H1 (cell line): ENCODE data around the gene RESP18. TPM values are rescaled to one million over a fixed set of nuclear protein-coding genes. Genes with fewer than 3 reads are reported as not detected.

Experiments used
- BCL11A ChIP-seq, 2 experiments: IDR thresholded peaks; one replicate each; pipeline ENCODE4 v1.6.1; 2011; ENCODE audit warnings: low read depth in 2 of 2, low read length in 2 of 2, mild to moderate bottlenecking in 2 of 2
- NANOG ChIP-seq: IDR thresholded peaks from 2 replicates; pipeline ENCODE4 v1.6.1; 2011; ENCODE audit warnings: low read length, low read depth, mild to moderate bottlenecking, inconsistent platforms; ENCODE audit not compliant: insufficient read depth, poor library complexity, severe bottlenecking
- RFX5 ChIP-seq: IDR thresholded peaks from 2 replicates; pipeline ENCODE4 v1.6.1; 2011; ENCODE audit warnings: low read depth, low read length, improper control_type of control experiment, borderline replicate concordance
- SP1 ChIP-seq: IDR thresholded peaks from 2 replicates; pipeline ENCODE4 v1.6.1; 2011; ENCODE audit warnings: low read depth, low read length
- TCF12 ChIP-seq: IDR thresholded peaks from 2 replicates; pipeline ENCODE4 v1.6.1; 2011; ENCODE audit warnings: low read depth, mild to moderate bottlenecking, low read length
- polyA plus RNA-seq, 7 experiments: library from polyadenylated mRNA; depleted of rRNA in 3 of 7; stranded (reverse) in 5 of 7; unstranded in 2 of 7; fragments of >200 nt in 5 of 7; fragments of 200-250 nt in 2 of 7; gene quantifications; 1 replicate in 5 of 7; 2 replicates in 1 of 7; 4 replicates in 1 of 7; pipeline versions ENCODE4 v1.2.1 to v1.2.3, GENCODE V29; 2011 to 2013; ENCODE audit warnings: missing spikeins in 2 of 7, mixed read lengths in 2 of 7
- total RNA-seq: library from RNA; stranded (reverse); fragmentation: NEBNext Ultra II Directional; extraction: Animal tissue kit (Norgen Biotek cat#: 25700); gene quantifications from 2 replicates; pipeline ENCODE4 v1.2.1, GENCODE V29; 2021
- TF ChIP-seq, protein P1 (sequence below): fragments of 300-600 bp; sonication (generic); IDR thresholded peaks from 2 replicates; pipeline ENCODE4 v1.7.1; 2012; ENCODE audit warnings: low read length, moderate library complexity, mild to moderate bottlenecking, inconsistent platforms; ENCODE audit not compliant: insufficient replicate concordance

The RESP18 gene
- total and polyA plus RNA-seq, 2 of the 8 experiments (the other 6 are each of a cell fraction or from before 2014, with no cell fraction given), result not detected

DNA sequence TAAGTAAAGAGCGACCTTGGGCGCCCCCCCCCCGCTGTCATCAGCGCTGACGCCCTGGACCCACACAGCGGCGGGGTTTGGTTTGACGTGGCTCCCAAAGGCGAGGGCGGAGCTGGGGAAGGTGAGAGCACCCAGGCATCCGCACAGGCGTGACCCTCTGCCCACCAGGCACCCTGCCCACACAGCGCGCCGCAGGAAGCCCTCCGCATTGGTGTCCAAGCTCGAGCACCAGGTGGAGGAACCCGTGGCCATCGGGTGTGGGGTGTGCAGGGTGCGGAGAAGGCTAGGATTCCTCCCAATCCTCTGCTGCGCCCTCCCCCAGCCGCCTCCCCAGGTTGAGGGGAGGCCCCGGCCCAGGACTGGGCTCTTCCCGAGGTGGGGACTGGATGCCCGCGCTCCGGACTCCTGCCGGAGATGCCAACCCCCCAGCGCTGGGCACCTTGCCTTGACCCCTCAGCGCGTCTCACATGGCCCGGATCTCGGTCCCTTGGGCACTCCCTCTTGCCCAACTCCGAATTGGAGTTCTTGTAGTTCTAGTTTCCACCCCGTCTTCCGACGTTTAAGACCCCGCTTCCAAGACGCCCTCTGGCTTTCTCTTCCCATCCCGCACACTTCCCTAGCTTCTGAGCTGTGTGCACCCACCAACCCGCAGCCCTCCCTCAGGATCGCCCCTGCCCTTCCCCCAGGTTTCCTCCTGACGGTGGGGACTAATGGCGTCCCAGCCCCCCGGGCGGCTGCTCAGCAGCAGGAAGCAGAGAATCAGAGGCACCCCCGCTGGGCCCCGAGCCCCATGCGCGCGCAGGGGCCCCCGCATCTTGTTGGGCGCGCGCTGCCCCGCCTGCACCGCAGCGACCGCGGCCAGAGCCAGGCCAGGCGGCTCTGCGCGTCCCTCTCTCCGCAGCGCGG lies 25.9 kb upstream of the RESP18 start (continued):
- TF ChIP-seq, protein P1, sequence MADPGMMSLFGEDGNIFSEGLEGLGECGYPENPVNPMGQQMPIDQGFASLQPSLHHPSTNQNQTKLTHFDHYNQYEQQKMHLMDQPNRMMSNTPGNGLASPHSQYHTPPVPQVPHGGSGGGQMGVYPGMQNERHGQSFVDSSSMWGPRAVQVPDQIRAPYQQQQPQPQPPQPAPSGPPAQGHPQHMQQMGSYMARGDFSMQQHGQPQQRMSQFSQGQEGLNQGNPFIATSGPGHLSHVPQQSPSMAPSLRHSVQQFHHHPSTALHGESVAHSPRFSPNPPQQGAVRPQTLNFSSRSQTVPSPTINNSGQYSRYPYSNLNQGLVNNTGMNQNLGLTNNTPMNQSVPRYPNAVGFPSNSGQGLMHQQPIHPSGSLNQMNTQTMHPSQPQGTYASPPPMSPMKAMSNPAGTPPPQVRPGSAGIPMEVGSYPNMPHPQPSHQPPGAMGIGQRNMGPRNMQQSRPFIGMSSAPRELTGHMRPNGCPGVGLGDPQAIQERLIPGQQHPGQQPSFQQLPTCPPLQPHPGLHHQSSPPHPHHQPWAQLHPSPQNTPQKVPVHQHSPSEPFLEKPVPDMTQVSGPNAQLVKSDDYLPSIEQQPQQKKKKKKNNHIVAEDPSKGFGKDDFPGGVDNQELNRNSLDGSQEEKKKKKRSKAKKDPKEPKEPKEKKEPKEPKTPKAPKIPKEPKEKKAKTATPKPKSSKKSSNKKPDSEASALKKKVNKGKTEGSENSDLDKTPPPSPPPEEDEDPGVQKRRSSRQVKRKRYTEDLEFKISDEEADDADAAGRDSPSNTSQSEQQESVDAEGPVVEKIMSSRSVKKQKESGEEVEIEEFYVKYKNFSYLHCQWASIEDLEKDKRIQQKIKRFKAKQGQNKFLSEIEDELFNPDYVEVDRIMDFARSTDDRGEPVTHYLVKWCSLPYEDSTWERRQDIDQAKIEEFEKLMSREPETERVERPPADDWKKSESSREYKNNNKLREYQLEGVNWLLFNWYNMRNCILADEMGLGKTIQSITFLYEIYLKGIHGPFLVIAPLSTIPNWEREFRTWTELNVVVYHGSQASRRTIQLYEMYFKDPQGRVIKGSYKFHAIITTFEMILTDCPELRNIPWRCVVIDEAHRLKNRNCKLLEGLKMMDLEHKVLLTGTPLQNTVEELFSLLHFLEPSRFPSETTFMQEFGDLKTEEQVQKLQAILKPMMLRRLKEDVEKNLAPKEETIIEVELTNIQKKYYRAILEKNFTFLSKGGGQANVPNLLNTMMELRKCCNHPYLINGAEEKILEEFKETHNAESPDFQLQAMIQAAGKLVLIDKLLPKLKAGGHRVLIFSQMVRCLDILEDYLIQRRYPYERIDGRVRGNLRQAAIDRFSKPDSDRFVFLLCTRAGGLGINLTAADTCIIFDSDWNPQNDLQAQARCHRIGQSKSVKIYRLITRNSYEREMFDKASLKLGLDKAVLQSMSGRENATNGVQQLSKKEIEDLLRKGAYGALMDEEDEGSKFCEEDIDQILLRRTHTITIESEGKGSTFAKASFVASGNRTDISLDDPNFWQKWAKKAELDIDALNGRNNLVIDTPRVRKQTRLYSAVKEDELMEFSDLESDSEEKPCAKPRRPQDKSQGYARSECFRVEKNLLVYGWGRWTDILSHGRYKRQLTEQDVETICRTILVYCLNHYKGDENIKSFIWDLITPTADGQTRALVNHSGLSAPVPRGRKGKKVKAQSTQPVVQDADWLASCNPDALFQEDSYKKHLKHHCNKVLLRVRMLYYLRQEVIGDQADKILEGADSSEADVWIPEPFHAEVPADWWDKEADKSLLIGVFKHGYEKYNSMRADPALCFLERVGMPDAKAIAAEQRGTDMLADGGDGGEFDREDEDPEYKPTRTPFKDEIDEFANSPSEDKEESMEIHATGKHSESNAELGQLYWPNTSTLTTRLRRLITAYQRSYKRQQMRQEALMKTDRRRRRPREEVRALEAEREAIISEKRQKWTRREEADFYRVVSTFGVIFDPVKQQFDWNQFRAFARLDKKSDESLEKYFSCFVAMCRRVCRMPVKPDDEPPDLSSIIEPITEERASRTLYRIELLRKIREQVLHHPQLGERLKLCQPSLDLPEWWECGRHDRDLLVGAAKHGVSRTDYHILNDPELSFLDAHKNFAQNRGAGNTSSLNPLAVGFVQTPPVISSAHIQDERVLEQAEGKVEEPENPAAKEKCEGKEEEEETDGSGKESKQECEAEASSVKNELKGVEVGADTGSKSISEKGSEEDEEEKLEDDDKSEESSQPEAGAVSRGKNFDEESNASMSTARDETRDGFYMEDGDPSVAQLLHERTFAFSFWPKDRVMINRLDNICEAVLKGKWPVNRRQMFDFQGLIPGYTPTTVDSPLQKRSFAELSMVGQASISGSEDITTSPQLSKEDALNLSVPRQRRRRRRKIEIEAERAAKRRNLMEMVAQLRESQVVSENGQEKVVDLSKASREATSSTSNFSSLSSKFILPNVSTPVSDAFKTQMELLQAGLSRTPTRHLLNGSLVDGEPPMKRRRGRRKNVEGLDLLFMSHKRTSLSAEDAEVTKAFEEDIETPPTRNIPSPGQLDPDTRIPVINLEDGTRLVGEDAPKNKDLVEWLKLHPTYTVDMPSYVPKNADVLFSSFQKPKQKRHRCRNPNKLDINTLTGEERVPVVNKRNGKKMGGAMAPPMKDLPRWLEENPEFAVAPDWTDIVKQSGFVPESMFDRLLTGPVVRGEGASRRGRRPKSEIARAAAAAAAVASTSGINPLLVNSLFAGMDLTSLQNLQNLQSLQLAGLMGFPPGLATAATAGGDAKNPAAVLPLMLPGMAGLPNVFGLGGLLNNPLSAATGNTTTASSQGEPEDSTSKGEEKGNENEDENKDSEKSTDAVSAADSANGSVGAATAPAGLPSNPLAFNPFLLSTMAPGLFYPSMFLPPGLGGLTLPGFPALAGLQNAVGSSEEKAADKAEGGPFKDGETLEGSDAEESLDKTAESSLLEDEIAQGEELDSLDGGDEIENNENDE, result no peak
- no peak for TF ChIP-seq BCL11A (IDR thresholded peaks at IDR 0.05; ENCODE audit: low read depth in 2 of 2, low read length in 2 of 2)
- TF ChIP-seq SP1, result no peak
- TF ChIP-seq TCF12, result no peak
- no peak for TF ChIP-seq NANOG
- TF ChIP-seq RFX5, result no peak
